Mammary epithelial cell (primary cell): ENCODE data around the gene ZNF79.

Experiments
- EZH2 ChIP-seq: IDR thresholded peaks from 2 replicates; pipeline ENCODE4 v1.6.1; 2012; ENCODE audit warnings: low read length, inconsistent platforms, borderline replicate concordance
- TF ChIP-seq, protein P1 (sequence below), 2 donors: IDR thresholded peaks in 1 of 2; conservative IDR thresholded peaks in 1 of 2; 2 replicates each; pipeline ENCODE4 v1.5.1; 2011 to 2012; ENCODE audit warnings: inconsistent platforms in 2 of 2, low read length in 2 of 2, mild to moderate bottlenecking in 2 of 2, control low read depth in 1 of 2, low read depth in 1 of 2; ENCODE audit not compliant: insufficient read depth in 1 of 2; ENCODE audit errors: extremely low read depth in 1 of 2

DNA sequence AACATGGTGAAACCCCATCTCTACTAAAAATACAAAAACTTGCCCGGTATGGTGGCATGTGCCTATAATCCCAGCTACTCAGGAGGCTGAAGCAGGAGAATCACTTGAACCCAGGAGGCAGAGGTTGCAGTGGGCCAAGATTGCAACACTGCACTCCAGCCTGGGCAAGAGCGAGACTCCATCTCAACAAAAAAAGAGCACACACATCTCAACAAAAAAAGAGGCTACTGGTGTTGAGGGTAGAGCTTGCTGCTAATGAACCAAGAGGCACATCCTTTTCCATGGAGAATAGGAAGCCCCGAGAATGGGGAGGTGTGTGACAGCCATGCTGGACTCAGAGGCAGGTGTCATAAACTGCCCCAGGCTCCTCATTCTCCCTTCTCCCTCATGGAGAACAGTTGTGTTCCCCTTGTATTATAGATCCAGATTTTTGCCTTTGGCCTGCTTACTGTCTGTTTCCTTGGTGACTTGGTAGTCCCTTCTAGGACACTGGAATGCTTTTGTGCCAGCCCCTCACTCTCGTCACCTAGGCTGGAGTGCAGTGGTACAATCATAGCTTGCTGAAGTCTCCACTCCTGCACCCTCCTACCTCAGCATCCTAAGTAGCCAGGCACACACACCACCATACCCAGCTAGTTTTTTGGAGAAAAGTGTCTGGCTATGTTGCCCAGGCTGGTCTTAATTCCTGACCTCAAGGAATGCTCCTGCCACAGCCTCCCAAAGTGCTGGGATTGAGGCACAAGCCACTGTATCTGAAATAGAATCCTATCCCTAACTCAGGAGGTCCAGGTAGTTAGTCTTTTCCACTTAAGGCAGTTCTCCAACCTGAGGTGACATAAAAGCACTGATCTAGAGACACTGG lies 21.9 kb downstream of the ZNF79 start:
- TF ChIP-seq, protein P1, sequence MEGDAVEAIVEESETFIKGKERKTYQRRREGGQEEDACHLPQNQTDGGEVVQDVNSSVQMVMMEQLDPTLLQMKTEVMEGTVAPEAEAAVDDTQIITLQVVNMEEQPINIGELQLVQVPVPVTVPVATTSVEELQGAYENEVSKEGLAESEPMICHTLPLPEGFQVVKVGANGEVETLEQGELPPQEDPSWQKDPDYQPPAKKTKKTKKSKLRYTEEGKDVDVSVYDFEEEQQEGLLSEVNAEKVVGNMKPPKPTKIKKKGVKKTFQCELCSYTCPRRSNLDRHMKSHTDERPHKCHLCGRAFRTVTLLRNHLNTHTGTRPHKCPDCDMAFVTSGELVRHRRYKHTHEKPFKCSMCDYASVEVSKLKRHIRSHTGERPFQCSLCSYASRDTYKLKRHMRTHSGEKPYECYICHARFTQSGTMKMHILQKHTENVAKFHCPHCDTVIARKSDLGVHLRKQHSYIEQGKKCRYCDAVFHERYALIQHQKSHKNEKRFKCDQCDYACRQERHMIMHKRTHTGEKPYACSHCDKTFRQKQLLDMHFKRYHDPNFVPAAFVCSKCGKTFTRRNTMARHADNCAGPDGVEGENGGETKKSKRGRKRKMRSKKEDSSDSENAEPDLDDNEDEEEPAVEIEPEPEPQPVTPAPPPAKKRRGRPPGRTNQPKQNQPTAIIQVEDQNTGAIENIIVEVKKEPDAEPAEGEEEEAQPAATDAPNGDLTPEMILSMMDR (conservative IDR thresholded peaks at IDR 0.05 in 1 of 2, IDR thresholded peaks at IDR 0.05 in 1 of 2; ENCODE audit: extremely low read depth in 1 of 2, insufficient read depth in 1 of 2, low read depth in 1 of 2, low read length in 2 of 2): no peak
- no peak for TF ChIP-seq EZH2
